Adrenal gland (tissue), 5 donors: ENCODE results near the gene CCSER1.
"Not testable (repeated sequence)": the region's sequence is repeated elsewhere in the genome, so short reads cannot be mapped to it uniquely, and the experiment has no call there.

Source experiments
- CTCF ChIP-seq, 6 experiments: fragments of 450-650 bp in 4 of 6; fragments of 200-600 bp in 2 of 6; sonication (generic) in 1 of 6; IDR thresholded peaks; 1 replicate in 5 of 6; 2 replicates in 1 of 6; pipeline versions ENCODE4 v1.5.1 to v1.8.0; 2016 to 2021; ENCODE audit warnings: antibody characterized with exemption in 6 of 6, mild to moderate bottlenecking in 2 of 6, moderate library complexity in 1 of 6
- POLR2A ChIP-seq, 2 donors: fragments of 450-650 bp; IDR thresholded peaks; one replicate each; pipeline ENCODE4 v1.6.1; 2017; ENCODE audit warnings: antibody characterized with exemption in 2 of 2, mild to moderate bottlenecking in 2 of 2, moderate library complexity in 1 of 2
- donor health status: DM: no; HTN: no; CAD: no.

- not testable (repeated sequence) for TF ChIP-seq CTCF, POLR2A (IDR thresholded peaks at IDR 0.05)
These were observed 1229.3 kb downstream of the CCSER1 start for GRCh38 chr4:91356496-91356895.
